ENCODE data around the gene NPAT.

DNA sequence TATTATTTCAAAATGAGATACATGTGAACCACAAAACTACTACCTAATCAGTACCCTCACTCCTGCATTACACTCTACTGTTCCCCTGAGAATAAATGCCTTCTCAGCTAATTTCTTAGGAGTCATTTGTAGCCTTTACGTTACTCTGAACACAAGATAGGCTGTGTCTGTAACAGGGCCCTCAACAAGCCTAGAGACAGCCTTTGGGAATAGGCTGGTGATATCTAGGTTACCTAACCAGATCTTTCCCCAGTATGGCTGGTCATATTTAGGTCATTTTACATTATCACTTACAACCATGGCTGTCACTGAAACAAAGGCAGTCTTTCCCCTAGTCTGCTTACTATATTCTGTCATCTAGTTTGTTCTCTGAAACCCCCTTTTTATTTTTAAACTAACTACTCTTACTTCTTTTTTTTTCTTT is 14.6 kb upstream of the NPAT start:
- TF ChIP-seq POLR2AphosphoS5 (IDR thresholded peaks at IDR 0.05) (no peak), EP300 (IDR thresholded peaks at IDR 0.05) (no peak)
- TF ChIP-seq, protein P1, sequence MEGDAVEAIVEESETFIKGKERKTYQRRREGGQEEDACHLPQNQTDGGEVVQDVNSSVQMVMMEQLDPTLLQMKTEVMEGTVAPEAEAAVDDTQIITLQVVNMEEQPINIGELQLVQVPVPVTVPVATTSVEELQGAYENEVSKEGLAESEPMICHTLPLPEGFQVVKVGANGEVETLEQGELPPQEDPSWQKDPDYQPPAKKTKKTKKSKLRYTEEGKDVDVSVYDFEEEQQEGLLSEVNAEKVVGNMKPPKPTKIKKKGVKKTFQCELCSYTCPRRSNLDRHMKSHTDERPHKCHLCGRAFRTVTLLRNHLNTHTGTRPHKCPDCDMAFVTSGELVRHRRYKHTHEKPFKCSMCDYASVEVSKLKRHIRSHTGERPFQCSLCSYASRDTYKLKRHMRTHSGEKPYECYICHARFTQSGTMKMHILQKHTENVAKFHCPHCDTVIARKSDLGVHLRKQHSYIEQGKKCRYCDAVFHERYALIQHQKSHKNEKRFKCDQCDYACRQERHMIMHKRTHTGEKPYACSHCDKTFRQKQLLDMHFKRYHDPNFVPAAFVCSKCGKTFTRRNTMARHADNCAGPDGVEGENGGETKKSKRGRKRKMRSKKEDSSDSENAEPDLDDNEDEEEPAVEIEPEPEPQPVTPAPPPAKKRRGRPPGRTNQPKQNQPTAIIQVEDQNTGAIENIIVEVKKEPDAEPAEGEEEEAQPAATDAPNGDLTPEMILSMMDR (IDR thresholded peaks at IDR 0.05) = no peak
